Urinary bladder (tissue), 4 donors: ENCODE data around the gene LRP1. TPM values are rescaled to one million over a fixed set of nuclear protein-coding genes. Genes with fewer than 3 reads are reported as not detected.

Experiments used
- DNase-seq: peaks from one replicate; pipeline ENCODE4 v3.0.0-alpha.2; 2015; ENCODE audit errors: extremely low spot score
- H3K27ac ChIP-seq: one replicate; pipeline ENCODE4 v1.5.1; 2013; ENCODE audit warnings: low read depth, mild to moderate bottlenecking, moderate library complexity
- H3K36me3 ChIP-seq: one replicate; pipeline ENCODE4 v1.6.1; 2013; ENCODE audit warnings: mild to moderate bottlenecking, moderate library complexity; ENCODE audit not compliant: insufficient read depth
- H3K4me1 ChIP-seq: one replicate; pipeline ENCODE4 v1.6.1; 2013; ENCODE audit warnings: mild to moderate bottlenecking, moderate library complexity; ENCODE audit not compliant: insufficient read depth
- H3K4me3 ChIP-seq: one replicate; pipeline ENCODE4 v1.5.1; 2013; ENCODE audit warnings: low read depth, low read length
- WGBS: extraction: QIAGEN DNeasy Blood & Tissue Kit; methylation state at CpG from one replicate; pipeline ENCODE4 v1.1.7; 2013; 5-methylcytosine and 5-hydroxymethylcytosine counted together
- polyA plus RNA-seq: library from polyadenylated mRNA; stranded (reverse); fragments of 200-250 nt; gene quantifications from one replicate; pipeline ENCODE4 v1.2.3, GENCODE V29; 2013
- total RNA-seq: library from RNA; depleted of rRNA; stranded (reverse); fragments of >200 nt; gene quantifications from one replicate; pipeline ENCODE4 v1.2.3, GENCODE V29; 2014
- donor health status: healthy with polysubstance abuse.
- donor health status: healthy.

The LRP1 gene
- total and polyA plus RNA-seq, 2 donors = 141 to 146 TPM

DNA sequence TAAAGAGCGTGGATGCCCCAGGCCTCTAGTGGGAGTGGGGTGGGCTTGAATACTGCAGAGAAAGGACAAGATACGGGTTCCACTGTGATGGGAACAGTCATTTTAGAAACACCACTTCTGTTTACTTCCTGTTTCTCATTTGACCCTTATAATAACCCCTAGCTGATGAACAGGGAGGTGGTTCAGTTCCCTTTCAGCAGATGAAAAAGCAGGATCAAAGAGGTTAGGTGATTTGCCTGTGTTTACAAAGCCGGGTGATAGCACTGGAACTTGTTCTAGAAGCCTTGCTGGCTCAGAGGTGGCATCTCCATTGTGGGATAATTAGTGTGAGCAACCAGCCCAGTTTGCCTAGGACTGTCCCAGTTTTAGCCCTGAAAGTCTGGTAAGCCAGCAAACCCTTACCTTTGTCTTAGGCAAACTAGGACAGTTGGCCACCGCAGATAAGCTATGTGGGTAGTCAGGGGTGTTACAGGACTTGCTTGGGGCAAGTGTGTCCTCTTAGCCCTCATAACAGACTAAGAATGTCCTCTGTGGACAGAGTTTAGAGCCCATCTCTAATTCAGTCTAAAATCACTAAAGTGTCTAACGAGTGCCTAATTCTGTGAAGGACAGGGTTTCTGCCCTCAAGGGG, 26.6 kb downstream of the LRP1 start:
- Histone ChIP-seq H3K4me1 (no peaks in the 10 kb centered on the region), H3K4me3 (no peak overlapping the region), H3K36me3 (no peaks in the 10 kb centered on the region), H3K27ac (no peak overlapping the region)
- no peak for DNase-seq
- WGBS = 90% methylated on average over 5 of the region's 5 CpGs

DNA sequence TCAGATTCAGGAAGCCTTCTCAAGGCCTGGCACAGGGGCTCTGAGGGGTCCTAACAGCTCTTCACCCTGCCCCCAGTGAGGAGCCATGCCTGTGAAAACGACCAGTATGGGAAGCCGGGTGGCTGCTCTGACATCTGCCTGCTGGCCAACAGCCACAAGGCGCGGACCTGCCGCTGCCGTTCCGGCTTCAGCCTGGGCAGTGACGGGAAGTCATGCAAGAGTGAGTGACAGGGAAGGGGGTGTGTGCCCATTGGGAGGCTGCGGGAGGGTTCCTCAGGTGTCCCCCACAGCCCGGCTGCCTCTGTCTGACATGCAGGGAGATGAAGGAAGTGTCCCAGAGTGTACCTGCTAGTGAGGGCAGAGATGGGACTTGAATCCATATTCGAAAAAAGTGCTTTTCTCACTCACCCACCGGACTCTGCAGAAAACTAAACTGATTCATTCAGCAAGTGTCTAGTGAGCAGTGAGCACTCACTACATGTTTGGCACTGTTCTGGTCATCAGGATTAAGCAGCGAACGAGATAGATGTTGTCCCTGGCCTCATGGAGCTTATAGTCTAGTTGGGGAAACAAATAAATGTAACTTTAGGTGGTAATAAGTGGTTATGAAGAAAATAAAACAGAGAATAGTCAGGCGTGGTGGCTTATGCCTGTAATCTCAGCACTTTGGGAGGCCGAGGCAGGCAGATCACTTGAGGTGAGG, 28.6 kb downstream of the LRP1 start:
- no peak for DNase-seq
- no peak overlapping the region for H3K27ac ChIP-seq
- no peaks in the 10 kb centered on the region for H3K4me1 ChIP-seq
- no peak overlapping the region for H3K4me3 ChIP-seq
- WGBS = 83% methylated on average over 16 of the region's 16 CpGs
- peaks cover 3% of the 10 kb centered on the region for H3K36me3 ChIP-seq

DNA sequence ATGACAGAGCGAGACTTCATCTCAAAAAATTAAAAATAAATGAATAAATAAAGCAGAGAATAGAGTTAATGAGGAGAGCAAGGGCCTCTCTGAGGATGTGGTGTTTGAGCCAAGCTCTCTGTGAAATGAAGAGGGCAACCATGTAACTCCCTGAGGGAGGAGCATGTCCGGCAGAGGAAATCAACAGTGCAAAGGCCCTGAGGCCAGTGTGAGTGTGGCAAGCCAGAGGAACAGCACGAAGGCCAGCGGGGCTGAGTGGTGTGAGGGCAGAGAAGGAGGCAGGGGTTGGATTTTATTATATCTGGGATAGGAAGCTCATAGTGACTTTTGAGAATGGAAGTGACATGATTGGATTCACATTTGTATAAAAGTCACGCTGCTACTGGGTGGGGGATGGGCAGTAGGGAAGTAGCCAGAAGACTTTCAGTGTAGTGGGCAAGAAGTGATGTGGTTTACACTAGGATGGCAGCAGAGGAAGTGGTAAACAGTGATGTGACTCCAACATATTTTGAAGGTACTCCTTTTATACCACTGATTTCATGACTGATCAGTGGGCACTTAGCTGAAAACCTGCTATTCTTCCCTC, 29.4 kb downstream of the LRP1 start:
- peaks cover 3% of the 10 kb centered on the region for H3K36me3 ChIP-seq
- H3K27ac ChIP-seq = no peak overlapping the region
- WGBS = 88% methylated on average over 5 of the region's 5 CpGs
- no peaks in the 10 kb centered on the region for H3K4me1 ChIP-seq
- H3K4me3 ChIP-seq = no peak overlapping the region
- no peak for DNase-seq

GRCh38 chr12:57158186-57158585, 29.9 kb downstream of the LRP1 start:
- H3K36me3 ChIP-seq = peaks cover 6% of the 10 kb centered on the region

GRCh38 chr12:57158665-57159064, 30.4 kb downstream of the LRP1 start:
- no peak for DNase-seq
- H3K36me3 ChIP-seq = peaks cover 6% of the 10 kb centered on the region

More at GRCh38 chr12:57158186-57158585, 29.9 kb downstream of the LRP1 start:
- no peak for DNase-seq
- H3K4me3 ChIP-seq = no peak overlapping the region
- H3K27ac ChIP-seq = no peak overlapping the region
- 86% methylated on average over 16 of the region's 16 CpGs for WGBS
- no peaks in the 10 kb centered on the region for H3K4me1 ChIP-seq

DNA sequence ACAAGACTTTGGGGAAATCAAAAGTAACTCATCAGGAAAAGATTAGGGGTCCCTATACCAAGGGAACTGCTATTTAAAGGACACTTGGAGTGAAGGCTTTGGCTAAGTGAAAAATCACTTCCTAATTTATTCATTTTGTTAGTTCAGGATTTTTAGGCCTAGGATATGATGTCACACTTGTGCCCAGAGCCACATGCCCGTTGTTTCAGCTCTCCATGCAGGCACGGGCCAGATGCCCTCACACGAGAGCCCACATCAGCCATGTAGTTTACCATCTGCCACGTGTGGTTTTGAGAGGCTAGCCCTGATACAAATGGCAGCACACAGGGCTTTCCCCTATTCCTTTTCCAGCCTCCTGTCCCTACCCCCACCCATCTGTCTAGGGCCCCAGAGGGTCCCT, 31.0 kb downstream of the LRP1 start:
- Histone ChIP-seq H3K36me3 (peaks cover 6% of the 10 kb centered on the region), H3K4me3 (no peak overlapping the region), H3K4me1 (no peaks in the 10 kb centered on the region), H3K27ac (no peak overlapping the region)
- WGBS = 83% methylated on average over 4 of the region's 4 CpGs
- no peak for DNase-seq

More at GRCh38 chr12:57158665-57159064, 30.4 kb downstream of the LRP1 start:
- no peaks in the 10 kb centered on the region for H3K4me1 ChIP-seq
- no peak overlapping the region for H3K27ac ChIP-seq
- 51% methylated on average over 4 of the region's 4 CpGs for WGBS
- no peak overlapping the region for H3K4me3 ChIP-seq

DNA sequence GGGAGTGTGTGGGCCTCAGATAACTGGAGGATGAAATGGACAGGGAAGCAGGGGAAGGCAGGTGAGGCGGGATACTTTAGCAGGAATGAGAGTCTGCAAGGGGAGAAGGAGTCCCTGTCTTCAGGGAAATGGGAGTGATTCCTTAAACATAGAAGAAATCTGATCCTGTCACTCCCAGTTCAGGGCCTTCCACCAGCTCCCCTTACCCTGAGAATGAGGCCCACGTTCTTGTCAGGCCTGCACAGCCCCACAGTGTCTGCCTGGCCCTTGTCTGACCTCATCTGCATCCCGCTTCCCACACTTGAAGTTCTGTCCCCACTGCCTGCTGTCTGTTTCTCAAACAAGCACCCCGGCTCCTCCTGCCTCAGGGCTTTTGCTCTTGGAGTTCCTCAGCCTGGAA, 31.8 kb downstream of the LRP1 start:
- no peak overlapping the region for H3K4me3 ChIP-seq
- peaks cover 6% of the 10 kb centered on the region for H3K36me3 ChIP-seq
- 90% methylated on average over 4 of the region's 4 CpGs for WGBS
- no peak for DNase-seq
- H3K4me1 ChIP-seq = no peaks in the 10 kb centered on the region
- no peak overlapping the region for H3K27ac ChIP-seq

- Histone ChIP-seq H3K4me1 (no peaks in the 10 kb centered on the region), H3K36me3 (peaks cover 6% of the 10 kb centered on the region), H3K4me3 (no peak overlapping the region), H3K27ac (no peak overlapping the region)
- DNase-seq = no peak
- 94% methylated on average over 14 of the region's 14 CpGs for WGBS
Measured at GRCh38 chr12:57160741-57161140, 32.5 kb downstream of the LRP1 start.

GRCh38 chr12:57161491-57161890, 33.2 kb downstream of the LRP1 start:
- H3K36me3 ChIP-seq = peaks cover 7% of the 10 kb centered on the region
- DNase-seq = no peak
- 85% methylated on average over 7 of the region's 7 CpGs for WGBS

DNA sequence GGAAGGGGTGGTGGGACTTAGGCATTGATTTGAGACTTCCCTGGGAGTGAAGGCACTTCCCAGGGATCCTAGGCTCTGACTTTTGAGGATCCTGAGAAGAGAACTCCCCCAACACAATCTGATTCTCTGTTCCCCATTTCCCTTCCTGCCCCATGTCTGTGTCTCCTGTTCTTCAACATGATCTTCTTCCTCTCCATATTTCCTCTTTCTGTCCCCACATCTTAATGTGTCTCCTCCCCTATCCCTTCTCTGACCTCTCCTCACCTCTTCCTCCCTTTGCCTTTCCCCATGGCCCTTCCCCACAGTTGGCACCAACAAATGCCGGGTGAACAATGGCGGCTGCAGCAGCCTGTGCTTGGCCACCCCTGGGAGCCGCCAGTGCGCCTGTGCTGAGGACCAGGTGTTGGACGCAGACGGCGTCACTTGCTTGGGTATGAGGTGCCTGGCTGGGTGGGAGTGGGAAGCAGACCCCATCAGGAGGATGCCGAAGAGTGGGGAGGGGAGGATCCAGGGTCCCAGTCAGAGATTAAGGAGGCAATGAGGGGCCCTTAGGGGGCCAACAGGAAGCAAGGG, 34.4 kb downstream of the LRP1 start:
- Histone ChIP-seq H3K27ac (no peak overlapping the region), H3K36me3 (peaks cover 11% of the 10 kb centered on the region), H3K4me3 (no peak overlapping the region), H3K4me1 (no peaks in the 10 kb centered on the region)
- WGBS = 91% methylated on average over 8 of the region's 8 CpGs
- DNase-seq = no peak

More at GRCh38 chr12:57161491-57161890, 33.2 kb downstream of the LRP1 start:
- Histone ChIP-seq H3K4me1 (no peaks in the 10 kb centered on the region), H3K27ac (no peak overlapping the region), H3K4me3 (no peak overlapping the region)

DNA sequence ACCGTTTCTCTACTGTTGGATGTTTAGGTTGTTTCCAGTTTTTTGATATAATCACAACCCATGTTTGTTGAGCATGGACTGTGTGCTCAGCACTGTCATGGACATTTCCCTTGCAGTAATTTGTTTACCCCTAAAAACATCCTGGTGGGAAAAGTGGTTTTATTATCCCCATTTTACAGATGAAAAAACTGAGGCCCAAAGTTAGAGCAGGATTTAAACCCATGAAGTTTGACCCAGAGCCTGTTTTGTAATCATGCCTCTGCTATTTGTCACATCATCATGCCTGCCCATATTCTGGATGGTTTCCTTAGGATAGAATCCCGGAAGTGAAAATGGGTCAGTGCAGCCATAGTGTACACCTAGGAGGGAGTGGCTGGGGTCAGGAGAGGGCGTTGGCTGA, 36.2 kb downstream of the LRP1 start:
- Histone ChIP-seq H3K27ac (no peak overlapping the region), H3K36me3 (peaks cover 11% of the 10 kb centered on the region), H3K4me3 (no peak overlapping the region), H3K4me1 (no peaks in the 10 kb centered on the region)
- WGBS = 88% methylated on average over 3 of the region's 3 CpGs
- no peak for DNase-seq

GRCh38 chr12:57164966-57165625, 36.8 kb downstream of the LRP1 start:
- peaks cover 13% of the 10 kb centered on the region for H3K36me3 ChIP-seq

GRCh38 chr12:57165741-57166140, 37.5 kb downstream of the LRP1 start:
- Histone ChIP-seq H3K36me3 (peaks cover 11% of the 10 kb centered on the region), H3K27ac (no peak overlapping the region)
- WGBS = 83% methylated on average over 19 of the region's 19 CpGs

More at GRCh38 chr12:57164966-57165625, 36.8 kb downstream of the LRP1 start:
- H3K4me1 ChIP-seq = no peaks in the 10 kb centered on the region
- no peak overlapping the region for H3K4me3 ChIP-seq
- WGBS = 79% methylated on average over 13 of the region's 13 CpGs
- no peak for DNase-seq
- H3K27ac ChIP-seq = no peak overlapping the region

More at GRCh38 chr12:57165741-57166140, 37.5 kb downstream of the LRP1 start:
- no peak for DNase-seq
- no peak overlapping the region for H3K4me3 ChIP-seq
- no peaks in the 10 kb centered on the region for H3K4me1 ChIP-seq
